Measurements from ENCODE around the gene HADH.

The HADH gene

GRCh38 chr4:108053251-108053711 lies 63.6 kb downstream of the HADH start:
- in situ Hi-C loops (cut with MboI; ENCODE audit: low sequenced_read_pairs), result no loop called here

- in situ Hi-C loops (cut with MboI; ENCODE audit: low sequenced_read_pairs), result no loop called here
Observed at GRCh38 chr4:108054025-108054638, 64.4 kb downstream of the HADH start.

GRCh38 chr4:108055787-108056186 lies 66.1 kb downstream of the HADH start:
- in situ Hi-C loops (cut with MboI; ENCODE audit: low sequenced_read_pairs), result no loop called here

- in situ Hi-C loops (cut with MboI; ENCODE audit: low sequenced_read_pairs), result no loop called here
Observed at GRCh38 chr4:108056418-108056817, 66.7 kb downstream of the HADH start.

- in situ Hi-C loops (cut with MboI; ENCODE audit: low sequenced_read_pairs), result no loop called here
Observed at GRCh38 chr4:108058685-108059440, 69.2 kb downstream of the HADH start.

GRCh38 chr4:108060164-108060563 lies 70.5 kb downstream of the HADH start:
- in situ Hi-C loops (cut with MboI; ENCODE audit: low sequenced_read_pairs), result no loop called here

GRCh38 chr4:108060686-108061321 lies 71.1 kb downstream of the HADH start:
- in situ Hi-C loops (cut with MboI; ENCODE audit: low sequenced_read_pairs), result no loop called here

- in situ Hi-C loops (cut with MboI; ENCODE audit: low sequenced_read_pairs), result no loop called here
Observed at GRCh38 chr4:108068442-108068841, 78.8 kb downstream of the HADH start.

- in situ Hi-C loops (cut with MboI; ENCODE audit: low sequenced_read_pairs), result no loop called here
Observed at GRCh38 chr4:108070775-108071174, 81.1 kb downstream of the HADH start.

- in situ Hi-C loops (cut with MboI; ENCODE audit: low sequenced_read_pairs), result no loop called here
Observed at GRCh38 chr4:108072300-108072699, 82.6 kb downstream of the HADH start.

GRCh38 chr4:108078024-108078733 lies 88.5 kb downstream of the HADH start:
- in situ Hi-C loops (cut with MboI; ENCODE audit: low sequenced_read_pairs), result no loop called here

- in situ Hi-C loops (cut with MboI; ENCODE audit: low sequenced_read_pairs), result no loop called here
Observed at GRCh38 chr4:108080747-108081146, 91.1 kb downstream of the HADH start.

- in situ Hi-C loops (cut with MboI; ENCODE audit: low sequenced_read_pairs), result no loop called here
Observed at GRCh38 chr4:108081256-108081655, 91.6 kb downstream of the HADH start.
